DND-41 (cell line): ENCODE measurements around the gene KIRREL3.

Experiments used
- ATAC-seq: fragments of 200-7000 bp; cut with Tn5 transposase; 3 replicates; pipeline ENCODE4 v1.9.1; 2021; ENCODE audit warnings: low read depth; ENCODE audit not compliant: insufficient read depth
- DNase-seq: peaks from one replicate; pipeline ENCODE4 v3.0.0-alpha.2; 2020
- H2AFZ ChIP-seq: 2 replicates; pipeline ENCODE4 v1.6.0; 2012; ENCODE audit warnings: low read depth, low read length
- H3K27ac ChIP-seq: 2 replicates; pipeline ENCODE4 v1.5.1; 2012; ENCODE audit warnings: low read length, inconsistent platforms
- H3K27me3 ChIP-seq: fragments of 200-600 bp; sonication (generic); 2 replicates; pipeline ENCODE4 v1.6.0; 2012; ENCODE audit warnings: low read length, mild to moderate bottlenecking, inconsistent platforms; ENCODE audit not compliant: insufficient read depth, poor library complexity
- H3K36me3 ChIP-seq: 2 replicates; pipeline ENCODE4 v1.5.1; 2012; ENCODE audit warnings: low read length, inconsistent platforms; ENCODE audit not compliant: insufficient read depth
- H3K4me1 ChIP-seq: 2 replicates; pipeline ENCODE4 v1.5.1; 2012; ENCODE audit warnings: mild to moderate bottlenecking, low read length; ENCODE audit not compliant: insufficient read depth
- H3K4me2 ChIP-seq: 2 replicates; pipeline ENCODE4 v1.6.0; 2012; ENCODE audit warnings: mild to moderate bottlenecking, moderate library complexity, low read length, inconsistent platforms; ENCODE audit not compliant: insufficient read depth
- H3K4me3 ChIP-seq, 2 experiments: fragments of 200-600 bp in 1 of 2; shearing (Covaris generic) in 1 of 2; 2 replicates each; pipeline ENCODE4 v1.5.1; 2012 to 2016; ENCODE audit warnings: inconsistent platforms in 2 of 2, low read length in 2 of 2, mild to moderate bottlenecking in 2 of 2, low read depth in 1 of 2, moderate library complexity in 1 of 2
- H3K79me2 ChIP-seq: 2 replicates; pipeline ENCODE4 v1.6.0; 2012; ENCODE audit warnings: low read length, inconsistent platforms; ENCODE audit not compliant: insufficient read depth
- H3K9ac ChIP-seq: 2 replicates; pipeline ENCODE4 v1.6.0; 2012; ENCODE audit warnings: low read depth, mild to moderate bottlenecking, inconsistent platforms, low read length, moderate library complexity
- H3K9me3 ChIP-seq: 2 replicates; pipeline ENCODE4 v1.5.1; 2012; ENCODE audit warnings: low read length, moderate library complexity, mild to moderate bottlenecking, inconsistent platforms; ENCODE audit not compliant: insufficient read depth, severe bottlenecking
- H4K20me1 ChIP-seq: 2 replicates; pipeline ENCODE4 v1.6.0; 2012; ENCODE audit warnings: low read length; ENCODE audit not compliant: insufficient read depth
- EZH2 ChIP-seq: IDR thresholded peaks from 3 replicates; pipeline ENCODE4 v1.6.1; 2012; ENCODE audit warnings: borderline replicate concordance, low read depth, mild to moderate bottlenecking, moderate library complexity, low read length, inconsistent platforms; ENCODE audit not compliant: severe bottlenecking
- TF ChIP-seq, protein P1 (sequence below): IDR thresholded peaks from 2 replicates; pipeline ENCODE4 v1.5.1; 2012; ENCODE audit warnings: borderline replicate concordance, low read length, moderate library complexity, mild to moderate bottlenecking; ENCODE audit not compliant: poor library complexity, severe bottlenecking; ENCODE audit errors: extremely low read depth

KIRREL3 gene

DNA sequence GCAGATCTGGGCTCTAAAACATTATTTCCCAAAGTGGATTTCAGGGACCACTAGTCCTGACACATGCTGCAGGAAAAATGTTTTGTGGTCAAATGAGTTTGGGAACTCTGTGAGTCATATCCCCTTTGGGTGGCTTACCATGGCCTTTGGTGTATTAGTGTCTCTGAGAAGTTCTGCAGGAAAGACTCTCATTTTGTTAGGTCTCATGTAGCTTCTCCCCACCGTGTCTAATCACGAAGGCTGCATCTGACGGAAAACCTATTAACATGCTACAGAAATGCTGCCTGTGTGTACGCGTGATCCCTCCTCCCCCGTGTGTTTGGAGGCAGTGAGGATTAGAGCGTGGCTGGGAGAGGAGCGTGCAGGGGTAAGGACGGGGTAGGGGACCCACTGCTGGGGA, 453.4 kb downstream of the KIRREL3 start:
- Histone ChIP-seq H3K4me1 (no peaks in the 10 kb centered on the region), H3K9me3 (no peaks in the 10 kb centered on the region), H3K27ac (no peak overlapping the region), H3K27me3 (peaks cover 3% of the 10 kb centered on the region), H3K36me3 (no peaks in the 10 kb centered on the region), H2AFZ (no peak overlapping the region), H3K4me2 (no peak overlapping the region), H4K20me1 (0 out of 2 replicates have a peak, but pooled peaks cover 4% of the 10 kb centered on the region), H3K4me3 (no peak overlapping the region), H3K79me2 (no peaks in the 10 kb centered on the region), H3K9ac (no peak overlapping the region)
- no peak for ATAC-seq
- TF ChIP-seq, protein P1, sequence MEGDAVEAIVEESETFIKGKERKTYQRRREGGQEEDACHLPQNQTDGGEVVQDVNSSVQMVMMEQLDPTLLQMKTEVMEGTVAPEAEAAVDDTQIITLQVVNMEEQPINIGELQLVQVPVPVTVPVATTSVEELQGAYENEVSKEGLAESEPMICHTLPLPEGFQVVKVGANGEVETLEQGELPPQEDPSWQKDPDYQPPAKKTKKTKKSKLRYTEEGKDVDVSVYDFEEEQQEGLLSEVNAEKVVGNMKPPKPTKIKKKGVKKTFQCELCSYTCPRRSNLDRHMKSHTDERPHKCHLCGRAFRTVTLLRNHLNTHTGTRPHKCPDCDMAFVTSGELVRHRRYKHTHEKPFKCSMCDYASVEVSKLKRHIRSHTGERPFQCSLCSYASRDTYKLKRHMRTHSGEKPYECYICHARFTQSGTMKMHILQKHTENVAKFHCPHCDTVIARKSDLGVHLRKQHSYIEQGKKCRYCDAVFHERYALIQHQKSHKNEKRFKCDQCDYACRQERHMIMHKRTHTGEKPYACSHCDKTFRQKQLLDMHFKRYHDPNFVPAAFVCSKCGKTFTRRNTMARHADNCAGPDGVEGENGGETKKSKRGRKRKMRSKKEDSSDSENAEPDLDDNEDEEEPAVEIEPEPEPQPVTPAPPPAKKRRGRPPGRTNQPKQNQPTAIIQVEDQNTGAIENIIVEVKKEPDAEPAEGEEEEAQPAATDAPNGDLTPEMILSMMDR: no peak
- TF ChIP-seq EZH2: no peak
- no peak for DNase-seq

DNA sequence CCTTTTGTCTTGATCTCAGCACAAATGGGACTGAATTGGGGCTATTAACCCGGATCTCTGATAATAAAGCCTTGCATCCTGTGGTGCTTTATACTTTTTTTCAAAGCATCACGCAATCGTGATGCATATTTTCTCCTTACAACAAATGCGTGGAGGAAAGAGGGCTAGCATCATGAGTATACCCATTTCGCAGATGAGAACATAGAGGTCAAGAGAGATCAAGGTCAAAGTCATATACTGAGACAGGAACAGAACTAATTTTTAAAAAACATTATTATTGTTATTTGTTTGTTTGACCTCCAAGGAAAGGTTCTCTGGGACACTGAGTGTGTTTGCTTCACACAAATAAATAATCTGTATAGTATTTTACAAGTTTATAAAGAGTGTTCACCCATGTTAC, 453.9 kb downstream of the KIRREL3 start:
- TF ChIP-seq EZH2: no peak
- TF ChIP-seq, protein P1: no peak
- no peak overlapping the region for H3K27ac ChIP-seq
- no peak for ATAC-seq

DNA sequence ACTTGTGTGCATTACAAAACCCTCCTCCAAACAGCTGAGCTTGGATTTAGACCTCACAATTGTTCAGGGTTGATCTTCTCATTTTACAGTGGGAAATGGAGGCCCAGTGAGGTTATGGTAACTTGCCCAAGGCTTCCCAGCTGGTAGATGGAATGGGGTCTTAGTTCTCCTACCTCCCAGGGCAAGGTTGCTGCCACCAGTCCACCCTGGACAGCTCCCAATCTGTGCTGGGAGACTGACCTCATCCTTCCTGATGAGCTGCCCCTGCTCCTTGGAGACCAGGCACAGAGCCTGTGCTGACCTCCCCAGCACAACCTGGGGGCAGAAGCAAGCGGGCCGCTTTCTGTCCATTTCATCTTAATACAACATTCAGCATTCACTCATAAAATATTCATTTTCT, 454.4 kb downstream of the KIRREL3 start:
- Histone ChIP-seq H3K9ac (no peak overlapping the region), H3K4me3 (no peak overlapping the region), H3K79me2 (no peaks in the 10 kb centered on the region), H3K4me2 (no peak overlapping the region), H3K36me3 (no peaks in the 10 kb centered on the region), H2AFZ (no peak overlapping the region), H3K27me3 (peaks cover 3% of the 10 kb centered on the region), H3K4me1 (no peaks in the 10 kb centered on the region), H4K20me1 (0 out of 2 replicates have a peak, but pooled peaks cover 4% of the 10 kb centered on the region), H3K9me3 (no peaks in the 10 kb centered on the region), H3K27ac (no peak overlapping the region)
- TF ChIP-seq, protein P1: no peak
- no peak for TF ChIP-seq EZH2
- DNase-seq: no peak
- ATAC-seq: no peak

More for the DNA sequence above, 453.9 kb downstream of the KIRREL3 start:
- H3K36me3 ChIP-seq: no peaks in the 10 kb centered on the region
- no peaks in the 10 kb centered on the region for H3K79me2 ChIP-seq
- 0 out of 2 replicates have a peak, but pooled peaks cover 4% of the 10 kb centered on the region for H4K20me1 ChIP-seq
- H2AFZ ChIP-seq: no peak overlapping the region
- H3K9ac ChIP-seq: no peak overlapping the region
- no peak overlapping the region for H3K4me2 ChIP-seq
- DNase-seq: no peak
- no peaks in the 10 kb centered on the region for H3K4me1 ChIP-seq
- no peaks in the 10 kb centered on the region for H3K9me3 ChIP-seq
- no peak overlapping the region for H3K4me3 ChIP-seq
- peaks cover 3% of the 10 kb centered on the region for H3K27me3 ChIP-seq
